A204.1 (cell line): ENCODE results near the gene PADI4.
"Not testable (repeated sequence)": the region's sequence is repeated elsewhere in the genome, so short reads cannot be mapped to it uniquely, and the experiment has no call there.

Experiments used
- FAIRE-seq: peaks from 2 replicates; lab custom pipeline; 2012; peaks lifted over from hg19 to GRCh38; lab: Jason Lieb, UNC

The PADI4 gene

GRCh38 chr1:17400725-17401341 lies 92.8 kb downstream of the PADI4 start:
- FAIRE-seq = no peak

GRCh38 chr1:17401841-17402240 lies 93.8 kb downstream of the PADI4 start:
- FAIRE-seq = no peak

- no peak for FAIRE-seq
Observed at GRCh38 chr1:17403081-17403480, 95.1 kb downstream of the PADI4 start.

- no peak for FAIRE-seq
Observed at GRCh38 chr1:17404034-17404684, 96.2 kb downstream of the PADI4 start.

- no peak for FAIRE-seq
Observed at GRCh38 chr1:17404820-17405219, 96.8 kb downstream of the PADI4 start.

- FAIRE-seq = no peak
Observed at GRCh38 chr1:17405898-17406759, 98.1 kb downstream of the PADI4 start.

GRCh38 chr1:17406760-17407475 lies 98.9 kb downstream of the PADI4 start:
- FAIRE-seq = not testable (repeated sequence)

GRCh38 chr1:17407786-17408514 lies 100.0 kb downstream of the PADI4 start:
- not testable (repeated sequence) for FAIRE-seq

GRCh38 chr1:17409391-17409811 lies 101.4 kb downstream of the PADI4 start:
- no peak for FAIRE-seq

GRCh38 chr1:17412093-17412870 lies 104.3 kb downstream of the PADI4 start:
- no peak for FAIRE-seq
